Dendritic cell treated with granulocyte-macrophage colony-stimulating factor and Interleukin-4, amounts not matched to agents 40 ng/mL and 50 ng/mL, for 4 days (primary cell): ENCODE data around the gene TMEM69.

Source experiments
- H3K27ac Mint-ChIP-seq: one replicate; pipeline ENCODE4 v1.8.0; 2022; ENCODE audit warnings: mild to moderate bottlenecking, mixed read lengths
- H3K27me3 Mint-ChIP-seq: one replicate; pipeline ENCODE4 v1.8.0; 2022; ENCODE audit warnings: mild to moderate bottlenecking, mixed read lengths
- H3K36me3 Mint-ChIP-seq: one replicate; pipeline ENCODE4 v1.8.0; 2022; ENCODE audit warnings: low read depth, mixed read lengths
- H3K4me1 Mint-ChIP-seq: one replicate; pipeline ENCODE4 v1.8.0; 2022; ENCODE audit warnings: low read depth, mixed read lengths
- H3K4me3 Mint-ChIP-seq: one replicate; pipeline ENCODE4 v1.8.0; 2022; ENCODE audit warnings: mild to moderate bottlenecking, moderate library complexity, mixed read lengths
- H3K9me3 Mint-ChIP-seq: one replicate; pipeline ENCODE4 v1.8.0; 2022; ENCODE audit warnings: mixed read lengths
- intact Hi-C: fragments of 100-400 bp; cut with micrococcal nuclease; formaldehyde crosslinking; loops from one replicate; pipeline ENCODE4 v1.15.0; 2022

Gene TMEM69

DNA sequence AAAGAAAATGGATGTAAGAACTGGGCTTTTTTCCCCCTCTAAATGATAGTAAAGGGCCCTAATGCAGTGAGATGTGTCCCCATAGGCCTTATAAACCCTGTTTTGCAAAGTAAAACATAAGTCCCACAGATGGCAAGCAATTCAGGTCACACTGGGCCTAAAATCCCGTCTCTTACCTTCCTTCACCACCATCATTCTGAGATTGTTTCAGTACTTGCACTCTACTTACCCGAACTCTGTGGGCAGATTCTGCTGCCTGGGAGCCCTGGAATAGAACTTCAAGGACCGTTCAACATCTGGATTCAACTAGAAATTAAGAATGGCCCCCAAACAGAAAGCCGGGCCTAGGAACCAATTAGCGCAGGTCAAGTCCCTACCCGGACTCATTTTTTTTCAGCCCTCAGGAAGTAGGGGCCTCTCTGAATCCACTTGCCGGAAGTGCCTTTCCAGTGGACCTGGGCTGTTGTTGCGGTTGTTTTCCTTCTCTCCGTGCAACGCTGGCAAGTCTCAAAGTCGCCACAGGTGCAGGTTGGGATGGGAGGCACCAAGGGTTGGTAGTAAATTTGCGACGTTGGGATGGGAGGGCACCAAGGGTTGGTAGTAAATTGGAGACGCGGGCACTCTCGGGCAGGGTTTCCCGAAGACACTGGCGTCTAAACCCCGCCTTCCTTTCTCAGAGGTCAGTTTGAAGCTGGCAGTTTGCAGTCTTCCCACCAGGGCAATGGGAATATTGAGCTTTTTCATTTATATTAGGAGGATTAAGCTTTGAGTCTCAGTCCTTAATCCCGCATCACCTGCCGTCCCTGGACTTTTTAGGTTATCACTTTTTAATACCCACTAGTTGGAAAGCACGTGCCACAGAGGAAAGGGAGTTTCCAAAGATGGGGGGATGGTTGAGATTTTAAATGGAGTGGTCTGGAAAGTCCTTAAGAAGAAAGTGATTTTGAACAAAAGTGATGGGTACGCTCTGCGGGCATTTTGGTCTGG lies at the start of gene TMEM69:
TMEM69 (plus strand) TSS at position 428 of the 987 bp plus-strand sequence. CDS start 2,888 bp downstream, outside the sequence.
- intact Hi-C loops, result loop anchor here (1.0 to 10.0 kb wide), 5 partner anchors 62 to 157 kb away; partner anchors contain the start of genes IPP, MAST2 and NASP
- Mint-ChIP-seq H3K27ac (peak within 1 kb of the TSS; percentile 90), H3K9me3 (no peaks in the 10 kb centered on the region), H3K36me3 (peaks cover 71% of the 10 kb centered on the region), H3K4me3 (peak within 1 kb of the TSS; percentile 97), H3K4me1 (peaks cover 30% of the 10 kb centered on the region), H3K27me3 (no peaks in the 10 kb centered on the region)

DNA sequence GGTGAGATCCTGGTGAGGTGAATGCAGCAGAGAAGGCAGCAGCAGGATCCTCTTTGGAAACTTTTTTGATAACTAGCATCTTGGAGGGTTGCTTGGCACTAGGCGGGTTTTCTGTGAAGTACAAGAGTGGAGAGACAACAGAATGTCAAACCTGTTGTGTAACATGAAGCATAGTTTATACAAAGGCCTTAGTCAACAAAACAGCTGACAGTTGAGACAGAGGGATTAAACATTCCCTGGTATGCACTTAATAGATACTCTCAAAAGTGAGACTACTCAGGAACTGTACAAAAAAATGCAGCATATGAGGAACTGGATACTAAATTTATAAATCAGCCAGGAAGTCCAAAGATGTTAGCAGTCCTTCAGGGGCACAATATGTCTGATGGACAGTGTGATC lies 47.7 kb upstream of the TMEM69 start:
- Mint-ChIP-seq H3K27ac (no peak overlapping the region), H3K9me3 (no peaks in the 10 kb centered on the region), H3K36me3 (peaks cover 28% of the 10 kb centered on the region), H3K4me3 (no peak overlapping the region), H3K4me1 (peaks cover 2% of the 10 kb centered on the region), H3K27me3 (no peaks in the 10 kb centered on the region)
- intact Hi-C loops, result loop anchor here (10.0 kb wide), 1 partner anchor 45 kb away; no protein-coding TSS in a partner anchor

- H3K36me3 Mint-ChIP-seq, result peaks cover 53% of the 10 kb centered on the region
- H3K4me3 Mint-ChIP-seq, result no peak overlapping the region
- no peaks in the 10 kb centered on the region for H3K9me3 Mint-ChIP-seq
- H3K4me1 Mint-ChIP-seq, result peaks cover 19% of the 10 kb centered on the region
- H3K27me3 Mint-ChIP-seq, result no peaks in the 10 kb centered on the region
- intact Hi-C loops, result loop anchor here (10.0 kb wide), 1 partner anchor 49 kb away; no protein-coding TSS in a partner anchor
- no peak overlapping the region for H3K27ac Mint-ChIP-seq
These were observed 44.7 kb upstream of the TMEM69 start for GRCh38 chr1:45643321-45643720.

DNA sequence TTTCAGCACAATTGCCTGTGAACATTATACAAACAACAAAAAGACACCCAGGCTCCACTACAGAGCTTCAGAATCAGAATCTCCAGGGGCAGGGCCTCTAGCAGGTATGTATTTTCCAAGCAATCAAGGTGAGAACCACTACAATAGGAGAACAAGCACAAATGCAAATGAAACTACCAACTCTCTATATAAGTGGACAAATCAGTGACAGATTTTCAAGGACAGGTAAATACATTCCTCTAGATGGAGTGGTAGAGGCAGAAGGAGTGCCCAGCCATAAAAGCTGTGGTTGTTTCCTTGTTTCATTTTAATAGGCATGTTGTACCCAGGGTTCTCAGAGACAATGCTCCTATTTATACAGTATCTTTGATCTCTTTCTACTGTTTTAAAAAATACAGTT lies 44.0 kb upstream of the TMEM69 start:
- Mint-ChIP-seq H3K4me3 (no peak overlapping the region), H3K4me1 (peaks cover 22% of the 10 kb centered on the region), H3K36me3 (peaks cover 60% of the 10 kb centered on the region), H3K27ac (no peak overlapping the region), H3K9me3 (no peaks in the 10 kb centered on the region), H3K27me3 (no peaks in the 10 kb centered on the region)
- intact Hi-C loops, result loop anchor here (10.0 kb wide), 1 partner anchor 49 kb away; no protein-coding TSS in a partner anchor

- intact Hi-C loops, result loop anchor here (5.0 to 10.0 kb wide), 2 partner anchors 38 to 50 kb away; no protein-coding TSS in a partner anchor
- no peaks in the 10 kb centered on the region for H3K9me3 Mint-ChIP-seq
- H3K4me3 Mint-ChIP-seq, result no peak overlapping the region
- H3K27me3 Mint-ChIP-seq, result no peaks in the 10 kb centered on the region
- H3K27ac Mint-ChIP-seq, result no peak overlapping the region
- H3K36me3 Mint-ChIP-seq, result peaks cover 66% of the 10 kb centered on the region
- peaks cover 22% of the 10 kb centered on the region for H3K4me1 Mint-ChIP-seq
These were observed 43.3 kb upstream of the TMEM69 start for GRCh38 chr1:45644661-45645060.

DNA sequence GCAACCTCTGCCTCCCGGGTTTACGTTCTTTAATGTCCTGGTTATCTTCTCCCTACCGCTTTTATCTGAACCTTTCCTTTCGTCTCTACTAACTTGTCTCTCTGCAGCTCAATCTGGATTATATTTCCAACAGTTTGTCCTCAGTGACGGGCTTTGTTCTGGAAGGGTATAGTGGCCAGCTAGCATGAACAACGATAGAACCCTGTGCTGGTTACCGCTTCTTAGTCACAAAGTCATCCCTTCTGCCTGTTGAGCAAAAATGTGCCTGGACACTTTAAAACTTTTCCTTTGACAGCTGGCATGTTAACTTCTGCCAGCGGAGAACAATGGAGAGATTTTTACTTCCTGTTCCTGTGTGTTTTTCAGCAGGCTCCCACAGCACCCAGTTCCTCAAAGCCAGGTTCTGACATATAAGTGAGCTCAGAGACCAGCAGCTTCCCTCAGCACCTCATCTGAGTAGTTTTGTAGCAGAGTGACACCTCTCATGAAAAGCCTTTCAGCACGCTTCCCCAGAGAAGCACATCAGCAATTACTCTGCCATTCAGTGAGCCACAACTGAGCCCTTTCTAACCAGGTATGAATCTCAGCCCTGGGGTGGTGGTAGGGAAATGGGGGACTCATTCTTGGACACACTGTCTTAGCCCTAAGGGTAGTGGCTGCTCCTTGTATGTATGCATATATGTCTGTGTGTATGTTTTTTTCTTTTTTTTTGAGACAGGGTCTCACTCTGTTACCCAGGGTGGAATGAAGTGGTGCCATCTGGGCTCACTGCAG lies 40.5 kb upstream of the TMEM69 start:
- Mint-ChIP-seq H3K27ac (peak overlapping the region; percentile 73), H3K27me3 (no peaks in the 10 kb centered on the region), H3K9me3 (no peaks in the 10 kb centered on the region), H3K4me3 (peak overlapping the region; percentile 37), H3K36me3 (peaks cover 82% of the 10 kb centered on the region), H3K4me1 (peaks cover 33% of the 10 kb centered on the region)
- intact Hi-C loops, result loop anchor here (5.0 to 10.0 kb wide), 2 partner anchors 35 to 53 kb away; no protein-coding TSS in a partner anchor

GRCh38 chr1:45654540-45655280 lies 33.3 kb upstream of the TMEM69 start:
- Mint-ChIP-seq H3K27me3 (no peaks in the 10 kb centered on the region), H3K4me3 (no peak overlapping the region), H3K4me1 (peaks cover 11% of the 10 kb centered on the region), H3K9me3 (no peaks in the 10 kb centered on the region), H3K27ac (no peak overlapping the region), H3K36me3 (peaks cover 95% of the 10 kb centered on the region)
- intact Hi-C loops, result no loop called here

DNA sequence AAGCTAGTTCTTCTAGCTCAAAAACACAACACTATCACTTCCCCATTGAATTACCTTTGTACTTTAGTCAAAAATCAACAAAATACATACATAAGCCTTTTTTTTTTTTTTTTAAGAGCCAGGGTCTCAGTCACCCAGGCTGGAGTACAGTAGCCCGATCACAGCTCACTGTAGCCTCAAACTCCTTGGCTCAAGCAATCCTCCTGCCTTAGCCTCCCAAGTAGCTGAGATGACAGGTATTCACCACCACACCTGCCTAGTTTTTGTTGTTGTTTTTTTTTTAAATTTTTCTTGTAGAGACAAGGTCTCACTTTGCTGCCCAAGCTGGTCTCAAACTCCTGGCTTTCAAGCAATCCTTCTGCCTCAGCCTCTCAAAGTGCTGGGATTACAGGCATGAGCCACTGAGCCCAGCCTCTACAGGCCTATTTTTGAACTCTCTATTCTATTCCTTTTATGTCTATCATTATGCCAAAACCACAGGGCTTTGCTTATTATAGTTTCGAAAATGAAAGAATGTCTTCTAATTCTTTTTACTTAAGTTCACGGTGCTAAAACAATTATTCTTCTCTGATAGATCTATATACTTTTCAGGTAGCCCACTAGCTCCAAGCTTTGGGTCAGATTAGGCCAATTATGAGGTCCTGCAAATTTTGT lies 31.3 kb upstream of the TMEM69 start:
- intact Hi-C loops, result no loop called here
- Mint-ChIP-seq H3K4me1 (no peaks in the 10 kb centered on the region), H3K27ac (no peak overlapping the region), H3K4me3 (no peak overlapping the region), H3K27me3 (no peaks in the 10 kb centered on the region), H3K9me3 (no peaks in the 10 kb centered on the region), H3K36me3 (peaks cover 95% of the 10 kb centered on the region)

DNA sequence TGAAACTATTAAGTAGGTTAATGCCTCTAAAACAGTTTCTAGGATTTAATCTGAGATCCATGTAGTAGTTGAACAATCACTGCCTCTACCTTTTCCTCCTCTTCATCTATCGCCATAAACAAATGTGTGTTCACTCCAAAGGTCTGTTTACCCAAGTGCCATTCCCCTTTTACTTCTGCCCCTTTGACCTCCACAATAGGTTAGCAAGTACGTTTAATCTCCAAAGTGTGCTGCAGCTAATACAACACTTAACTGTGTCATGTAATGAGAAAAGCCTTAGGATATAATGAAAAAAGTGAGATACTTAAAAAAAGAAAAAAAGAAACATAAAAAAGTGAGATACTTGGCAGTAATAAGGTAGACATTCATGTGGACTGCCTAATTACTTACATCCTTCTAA lies 29.8 kb upstream of the TMEM69 start:
- no peak overlapping the region for H3K4me3 Mint-ChIP-seq
- no peaks in the 10 kb centered on the region for H3K27me3 Mint-ChIP-seq
- H3K4me1 Mint-ChIP-seq, result no peaks in the 10 kb centered on the region
- H3K27ac Mint-ChIP-seq, result no peak overlapping the region
- no peaks in the 10 kb centered on the region for H3K9me3 Mint-ChIP-seq
- H3K36me3 Mint-ChIP-seq, result peaks cover 85% of the 10 kb centered on the region
- intact Hi-C loops, result no loop called here

GRCh38 chr1:45659222-45659621 lies 28.8 kb upstream of the TMEM69 start:
- intact Hi-C loops, result no loop called here
- peaks cover 81% of the 10 kb centered on the region for H3K36me3 Mint-ChIP-seq

GRCh38 chr1:45660336-45660735 lies 27.6 kb upstream of the TMEM69 start:
- no peak overlapping the region for H3K4me3 Mint-ChIP-seq
- no peaks in the 10 kb centered on the region for H3K9me3 Mint-ChIP-seq
- peaks cover 81% of the 10 kb centered on the region for H3K36me3 Mint-ChIP-seq
- no peaks in the 10 kb centered on the region for H3K27me3 Mint-ChIP-seq
- intact Hi-C loops, result no loop called here
- H3K27ac Mint-ChIP-seq, result no peak overlapping the region
- no peaks in the 10 kb centered on the region for H3K4me1 Mint-ChIP-seq

More at GRCh38 chr1:45659222-45659621, 28.8 kb upstream of the TMEM69 start:
- Mint-ChIP-seq H3K27ac (no peak overlapping the region), H3K4me3 (no peak overlapping the region), H3K9me3 (no peaks in the 10 kb centered on the region), H3K4me1 (no peaks in the 10 kb centered on the region), H3K27me3 (no peaks in the 10 kb centered on the region)

DNA sequence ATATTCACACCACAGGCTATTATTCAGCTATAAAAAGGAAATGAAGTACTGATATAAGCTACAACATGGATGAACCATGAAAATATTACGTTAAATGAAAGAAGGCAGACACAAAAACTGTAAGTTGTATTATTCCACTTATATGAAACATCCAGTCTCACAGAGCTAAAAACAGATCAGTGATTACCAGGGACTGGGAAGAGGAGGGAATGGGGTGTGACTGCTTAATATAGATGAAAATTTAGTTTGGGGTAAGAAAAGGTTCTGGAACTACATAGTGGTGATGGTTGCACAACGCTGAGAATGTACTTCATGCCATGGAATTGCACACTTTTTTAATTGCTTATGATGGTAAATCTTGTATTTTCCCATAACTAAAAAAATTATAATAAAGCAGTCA lies 21.1 kb upstream of the TMEM69 start:
- Mint-ChIP-seq H3K27ac (no peak overlapping the region), H3K36me3 (peaks cover 46% of the 10 kb centered on the region), H3K9me3 (no peaks in the 10 kb centered on the region), H3K4me1 (peaks cover 18% of the 10 kb centered on the region), H3K4me3 (no peak overlapping the region), H3K27me3 (no peaks in the 10 kb centered on the region)
- intact Hi-C loops, result no loop called here
